ENCODE measurements around the gene KDM8.

DNA sequence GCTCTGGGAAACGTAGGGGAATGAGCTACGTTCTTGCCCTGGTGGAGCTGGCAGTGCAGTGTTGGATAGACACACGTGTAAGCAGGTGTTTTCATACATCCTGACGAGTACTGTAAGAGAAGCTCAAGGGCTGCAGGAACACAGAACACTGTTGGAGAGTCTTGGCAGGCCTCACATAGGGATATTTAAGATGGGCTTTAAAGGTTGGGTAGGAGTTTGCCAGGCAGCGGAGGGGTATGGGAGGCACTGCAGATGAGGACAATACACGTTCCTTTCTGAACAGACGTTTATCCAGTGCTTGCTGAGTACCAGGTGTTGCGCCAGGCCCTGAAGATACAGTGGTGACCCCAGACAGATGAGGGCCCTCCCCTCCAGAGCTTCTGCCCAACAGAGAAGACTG is 6.3 kb downstream of the KDM8 start:
- TF ChIP-seq, protein P1, sequence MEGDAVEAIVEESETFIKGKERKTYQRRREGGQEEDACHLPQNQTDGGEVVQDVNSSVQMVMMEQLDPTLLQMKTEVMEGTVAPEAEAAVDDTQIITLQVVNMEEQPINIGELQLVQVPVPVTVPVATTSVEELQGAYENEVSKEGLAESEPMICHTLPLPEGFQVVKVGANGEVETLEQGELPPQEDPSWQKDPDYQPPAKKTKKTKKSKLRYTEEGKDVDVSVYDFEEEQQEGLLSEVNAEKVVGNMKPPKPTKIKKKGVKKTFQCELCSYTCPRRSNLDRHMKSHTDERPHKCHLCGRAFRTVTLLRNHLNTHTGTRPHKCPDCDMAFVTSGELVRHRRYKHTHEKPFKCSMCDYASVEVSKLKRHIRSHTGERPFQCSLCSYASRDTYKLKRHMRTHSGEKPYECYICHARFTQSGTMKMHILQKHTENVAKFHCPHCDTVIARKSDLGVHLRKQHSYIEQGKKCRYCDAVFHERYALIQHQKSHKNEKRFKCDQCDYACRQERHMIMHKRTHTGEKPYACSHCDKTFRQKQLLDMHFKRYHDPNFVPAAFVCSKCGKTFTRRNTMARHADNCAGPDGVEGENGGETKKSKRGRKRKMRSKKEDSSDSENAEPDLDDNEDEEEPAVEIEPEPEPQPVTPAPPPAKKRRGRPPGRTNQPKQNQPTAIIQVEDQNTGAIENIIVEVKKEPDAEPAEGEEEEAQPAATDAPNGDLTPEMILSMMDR (IDR thresholded peaks at IDR 0.05): no peak
- no peak for TF ChIP-seq ZFX (IDR thresholded peaks at IDR 0.05; ENCODE audit: borderline replicate concordance)

Data from 22Rv1 (cell line).